HG03558 (cell line): ENCODE results near the gene PRELP.

Source experiments
- ATAC-seq: cut with Tn5 transposase; IDR thresholded peaks from one replicate; pipeline ENCODE4 v1.9.1; 2021; ENCODE audit warnings: moderate number of reproducible peaks; ENCODE audit not compliant: unreplicated experiment; ENCODE audit errors: extremely low read depth

Gene PRELP

DNA sequence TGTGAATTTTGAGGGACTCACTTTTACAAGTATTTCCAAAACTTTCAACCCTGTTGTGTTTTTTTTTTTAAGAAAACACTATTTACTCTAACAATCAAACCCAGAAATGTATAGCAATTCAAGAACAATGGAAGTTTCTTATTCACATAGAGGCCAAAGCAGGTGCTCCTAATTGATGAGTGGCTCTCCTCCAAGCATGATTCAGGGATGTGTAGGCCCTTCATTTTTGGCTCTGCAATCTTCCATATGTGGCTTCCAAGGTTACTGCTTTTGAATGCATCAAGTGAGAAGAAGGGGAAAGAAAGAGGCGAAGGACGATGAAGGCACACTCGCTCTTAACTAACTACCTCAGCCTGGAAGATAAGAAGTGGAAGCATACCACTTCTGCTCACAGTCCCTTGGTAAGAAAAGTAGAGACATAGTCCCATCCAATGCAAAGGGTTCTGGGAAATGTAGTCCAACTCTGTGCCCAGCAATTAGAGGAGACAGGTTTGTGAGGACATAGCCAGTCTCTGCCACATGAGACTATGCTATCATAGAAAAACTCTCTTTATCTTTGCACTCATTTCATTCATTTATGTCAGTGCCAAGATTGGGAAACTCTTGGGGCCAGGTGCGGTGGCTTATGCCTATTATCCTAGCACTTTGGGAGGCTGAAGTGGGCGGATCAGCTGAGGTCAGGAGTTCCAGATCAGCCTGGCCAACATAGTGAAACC is 64.4 kb downstream of the PRELP start:
- ATAC-seq: no peak
